Measurements from ENCODE around the gene VTN.

The VTN gene

GRCh38 chr17:28368306-28368831 is 1.7 kb downstream of the VTN start:
- DNase-seq, result no peak

GRCh38 chr17:28367641-28368305 is 2.3 kb downstream of the VTN start:
- DNase-seq, result no peak

GRCh38 chr17:28366605-28367004 is 3.5 kb downstream of the VTN start:
- no peak for DNase-seq

GRCh38 chr17:28365487-28365886 is 4.6 kb downstream of the VTN start:
- DNase-seq, result no peak

GRCh38 chr17:28364665-28365363 is 5.3 kb downstream of the VTN start, which contains the start of gene SEBOX:
SEBOX (minus strand) TSS chr17:28365199; CDS start chr17:28365151, 48 bp downstream.
- no peak for DNase-seq

GRCh38 chr17:28363776-28364650 is 6.1 kb downstream of the VTN start:
- no peak for DNase-seq

- DNase-seq, result no peak
Observed at GRCh38 chr17:28363186-28363585, 6.9 kb downstream of the VTN start.

- DNase-seq, result no peak
Observed at GRCh38 chr17:28357901-28358197, 12.3 kb downstream of the VTN start.

- DNase-seq, result peak; percentile 97 to 99 (median 98)
Observed at GRCh38 chr17:28357061-28357900, 12.8 kb downstream of the VTN start, which contains the start of gene POLDIP2. POLDIP2 (minus strand) TSS chr17:28357527; CDS start chr17:28357448, 79 bp downstream.

- DNase-seq, result no peak
Observed at GRCh38 chr17:28350271-28350670, 19.8 kb downstream of the VTN start.

GRCh38 chr17:28348979-28349378 is 21.1 kb downstream of the VTN start:
- DNase-seq, result no peak

- no peak for DNase-seq
Observed at GRCh38 chr17:28347261-28347891, 22.7 kb downstream of the VTN start.

- no peak for DNase-seq
Observed at GRCh38 chr17:28346746-28347246, 23.3 kb downstream of the VTN start.

GRCh38 chr17:28346199-28346580 is 23.9 kb downstream of the VTN start:
- no peak for DNase-seq

GRCh38 chr17:28345419-28346198 is 24.5 kb downstream of the VTN start:
- no peak for DNase-seq

- DNase-seq, result no peak
Observed at GRCh38 chr17:28344435-28344901, 25.6 kb downstream of the VTN start.

GRCh38 chr17:28344011-28344410 is 26.1 kb downstream of the VTN start:
- DNase-seq, result no peak

- no peak for DNase-seq
Observed at GRCh38 chr17:28343491-28343932, 26.6 kb downstream of the VTN start.

- no peak for DNase-seq
Observed at GRCh38 chr17:28342313-28342712, 27.8 kb downstream of the VTN start.

GRCh38 chr17:28341516-28341915 is 28.6 kb downstream of the VTN start:
- no peak for DNase-seq

- DNase-seq, result no peak
Observed at GRCh38 chr17:28340374-28340773, 29.7 kb downstream of the VTN start.
